Measurements from ENCODE around the gene CDHR1.
"Not testable (repeated sequence)": the region's sequence is repeated elsewhere in the genome, so short reads cannot be mapped to it uniquely, and the experiment has no call there.

The CDHR1 gene

DNA sequence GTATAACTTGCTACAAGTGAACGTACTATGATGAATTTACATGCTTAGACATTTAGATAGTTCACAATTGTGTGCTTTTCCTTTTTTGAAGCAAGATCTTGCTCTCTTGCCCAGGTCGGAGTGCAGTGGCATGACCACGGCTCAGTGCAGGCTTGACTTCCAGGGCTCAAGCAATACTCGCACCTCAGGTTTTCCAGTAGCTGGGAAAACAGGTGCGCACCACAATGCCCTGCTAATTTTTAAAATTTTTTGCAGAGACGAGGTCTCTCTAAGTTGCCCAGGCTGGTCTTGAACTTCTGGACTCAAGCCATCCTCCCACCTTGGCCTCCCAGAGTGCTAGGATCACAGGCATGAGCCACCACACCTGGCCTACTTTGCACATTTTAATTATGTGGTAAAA is 18.9 kb upstream of the CDHR1 start:
- no peak for DNase-seq (ENCODE audit: low read depth)

DNA sequence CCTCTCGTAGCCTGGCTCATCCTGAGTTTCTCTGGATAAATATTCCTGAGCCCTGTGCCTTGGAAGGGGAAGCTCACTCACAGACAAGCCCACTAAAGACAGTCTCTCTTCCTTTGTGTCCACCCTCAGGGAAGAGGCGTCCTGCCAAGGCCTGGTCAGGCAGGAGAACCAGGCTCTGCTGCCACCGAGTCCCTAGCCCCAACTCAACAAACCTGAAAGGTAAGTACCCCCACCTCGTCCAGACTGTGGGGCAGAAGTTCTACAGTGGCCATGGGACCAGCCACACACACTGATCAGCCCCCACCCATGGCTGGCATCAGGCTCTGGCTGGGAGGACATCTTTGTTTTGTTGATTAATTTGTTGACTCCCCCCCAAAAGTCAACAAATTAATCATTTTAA is 18.0 kb upstream of the CDHR1 start:
- no peak for DNase-seq (ENCODE audit: low read depth)

DNA sequence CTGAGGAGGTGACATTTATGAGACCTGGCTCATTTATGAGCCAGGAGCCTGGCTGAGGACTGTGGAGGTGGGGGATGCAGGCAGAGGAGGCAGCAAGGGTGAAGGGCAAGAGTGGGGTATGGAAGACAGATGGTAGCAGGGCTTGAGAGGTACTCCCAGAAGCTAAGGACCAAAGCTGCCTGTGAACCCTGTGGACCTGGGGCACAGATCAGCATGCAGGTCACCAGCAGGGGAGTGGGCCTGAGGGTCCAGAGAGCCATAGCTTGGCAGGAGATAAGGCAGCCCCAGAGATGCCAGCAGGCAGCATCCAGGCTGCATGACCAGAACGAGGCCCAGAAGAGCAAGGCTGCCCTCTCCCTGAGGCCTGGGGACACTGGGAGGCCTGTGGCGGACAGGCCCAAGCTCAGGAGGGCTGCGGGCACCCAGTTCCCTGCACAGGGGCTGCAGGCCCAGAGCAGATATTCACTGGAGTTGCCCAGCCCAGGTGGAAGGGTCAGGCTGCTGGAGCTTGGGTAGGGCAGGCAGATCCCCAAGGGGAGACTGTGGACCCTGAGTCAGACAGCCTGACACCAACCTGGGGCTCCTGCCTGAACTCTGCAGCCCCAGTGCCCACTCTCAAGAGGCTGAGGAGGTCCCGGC is 17.4 kb upstream of the CDHR1 start:
- DNase-seq (ENCODE audit: low read depth): no peak

DNA sequence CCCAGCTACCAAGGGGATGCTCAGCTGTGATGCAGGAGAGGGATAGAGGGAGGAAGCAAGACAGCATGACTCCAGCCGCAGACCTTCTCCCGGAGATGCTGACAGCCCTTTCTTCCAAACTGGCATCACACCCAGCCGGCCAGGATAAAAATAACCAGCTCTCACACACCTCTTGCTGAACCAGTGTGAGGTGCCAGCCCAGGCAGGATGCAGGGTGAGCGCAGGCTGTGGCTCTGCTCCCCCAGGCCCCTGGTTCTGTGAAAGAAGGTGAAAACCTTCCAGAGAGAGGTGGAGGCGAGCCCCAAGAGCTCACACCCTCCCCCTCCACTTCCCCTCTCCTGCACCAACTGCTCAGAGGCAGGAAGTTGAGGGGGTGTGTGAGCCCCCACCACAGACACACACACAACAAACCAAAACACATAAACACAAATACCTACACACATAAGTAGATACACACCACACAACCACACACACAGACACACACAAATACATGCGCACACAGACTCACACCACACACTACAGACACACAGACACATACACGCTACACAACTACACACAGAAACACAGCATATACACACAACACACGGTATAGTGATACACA is 16.7 kb upstream of the CDHR1 start:
- peak; percentile 51 for DNase-seq (ENCODE audit: low read depth)

DNA sequence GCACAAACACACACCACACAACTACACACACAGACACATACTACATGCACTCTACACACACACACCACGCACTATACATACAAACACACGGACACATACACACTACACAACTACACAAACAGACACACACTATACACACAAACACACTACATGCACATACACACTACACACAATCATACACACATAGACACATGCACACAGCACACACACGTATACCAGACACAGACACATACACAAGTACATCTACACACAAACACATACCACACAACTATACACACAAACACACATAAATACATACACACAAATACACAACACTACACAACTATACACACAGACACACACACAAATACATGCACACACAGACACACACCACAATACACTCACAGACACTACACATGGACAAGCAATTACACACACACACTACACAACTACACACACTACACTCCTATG is 16.2 kb upstream of the CDHR1 start:
- DNase-seq (ENCODE audit: low read depth): no peak

DNA sequence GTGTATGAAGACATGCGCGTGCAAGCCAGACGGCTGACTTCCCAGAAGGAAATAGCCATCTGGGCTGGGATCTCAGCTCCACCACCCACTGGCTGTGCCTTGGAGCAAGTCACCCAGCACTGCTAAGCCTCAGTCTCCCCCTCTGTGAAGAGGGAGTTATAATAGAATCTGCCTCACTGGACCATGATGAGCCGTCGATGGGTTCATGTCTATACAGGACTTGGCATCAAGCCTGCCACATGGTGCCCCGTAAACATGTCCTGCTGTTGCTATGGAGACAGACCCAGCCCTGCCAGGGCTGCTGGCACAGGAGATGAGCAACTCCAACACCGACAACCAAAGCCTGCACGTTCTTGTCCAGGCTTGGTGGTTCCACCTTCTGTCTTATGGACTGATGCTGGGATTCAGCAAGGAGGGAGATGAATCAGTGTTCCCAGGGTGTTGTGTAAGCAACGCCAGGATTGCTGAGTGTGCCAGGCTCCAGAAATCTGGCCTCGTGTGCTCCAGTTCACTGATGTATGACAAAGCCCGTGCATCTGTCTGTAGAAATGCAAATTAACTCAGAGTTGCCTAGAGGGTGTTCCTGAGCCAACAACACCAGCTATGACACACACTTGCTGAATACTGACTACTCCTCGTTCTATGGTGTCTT is 15.2 kb upstream of the CDHR1 start:
- DNase-seq (ENCODE audit: low read depth): no peak

DNA sequence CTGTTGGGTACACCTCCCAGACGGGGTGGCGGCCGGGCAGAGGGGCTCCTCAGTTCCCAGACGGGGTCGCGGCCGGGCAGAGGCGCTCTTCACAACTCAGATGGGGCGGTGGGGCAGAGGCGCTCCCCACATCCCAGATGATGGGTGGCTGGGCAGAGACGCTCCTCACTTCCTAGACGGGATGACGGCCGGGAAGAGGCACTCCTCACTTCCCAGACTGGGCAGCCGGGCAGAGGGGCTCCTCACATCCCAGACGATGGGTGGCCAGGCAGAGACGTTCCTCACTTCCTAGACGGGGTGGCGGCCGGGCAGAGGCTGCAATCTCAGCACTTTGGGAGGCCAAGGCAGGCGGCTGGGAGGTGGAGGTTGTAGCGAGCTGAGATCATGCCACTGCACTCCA is 14.0 kb upstream of the CDHR1 start:
- not testable (repeated sequence) for DNase-seq (ENCODE audit: low read depth)

DNA sequence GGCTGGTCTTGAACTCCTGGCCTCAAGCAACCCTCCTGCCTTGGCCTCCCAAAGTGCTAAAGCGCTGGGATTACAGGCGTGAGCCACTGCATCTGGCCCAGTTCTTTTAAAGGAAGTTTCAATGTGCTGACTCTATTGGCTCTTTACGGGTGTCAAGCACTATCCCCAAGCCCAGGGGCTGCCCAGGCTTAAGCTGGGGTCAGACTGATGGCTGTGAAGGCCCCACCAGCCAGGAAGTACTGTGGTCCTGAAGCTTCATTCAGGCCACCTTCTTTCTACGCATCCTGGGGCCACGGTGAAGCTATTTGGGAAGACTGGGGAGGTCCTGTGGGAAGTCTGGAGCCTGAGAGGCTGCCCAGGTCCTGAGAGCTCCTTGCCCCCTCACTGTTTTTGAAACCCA is 12.7 kb upstream of the CDHR1 start:
- no peak for DNase-seq (ENCODE audit: low read depth)

DNA sequence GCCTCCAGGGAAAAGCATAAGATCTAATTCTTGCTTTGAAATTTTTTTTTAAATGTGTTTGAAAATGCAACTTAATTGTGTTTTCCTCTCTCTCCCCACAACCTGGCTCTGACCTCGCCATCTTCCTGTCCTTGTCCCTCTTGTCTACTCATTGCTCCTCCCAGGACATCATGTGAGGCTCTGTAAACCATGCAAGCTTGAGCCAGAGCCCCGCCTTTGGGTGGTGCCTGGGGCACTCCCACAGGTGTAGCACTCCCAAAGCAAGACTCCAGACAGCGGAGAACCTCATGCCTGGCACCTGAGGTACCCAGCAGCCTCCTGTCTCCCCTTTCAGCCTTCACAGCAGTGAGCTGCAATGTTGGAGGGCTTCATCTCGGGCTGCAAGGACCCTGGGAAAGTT is 9.8 kb upstream of the CDHR1 start:
- no peak for DNase-seq (ENCODE audit: low read depth)

DNA sequence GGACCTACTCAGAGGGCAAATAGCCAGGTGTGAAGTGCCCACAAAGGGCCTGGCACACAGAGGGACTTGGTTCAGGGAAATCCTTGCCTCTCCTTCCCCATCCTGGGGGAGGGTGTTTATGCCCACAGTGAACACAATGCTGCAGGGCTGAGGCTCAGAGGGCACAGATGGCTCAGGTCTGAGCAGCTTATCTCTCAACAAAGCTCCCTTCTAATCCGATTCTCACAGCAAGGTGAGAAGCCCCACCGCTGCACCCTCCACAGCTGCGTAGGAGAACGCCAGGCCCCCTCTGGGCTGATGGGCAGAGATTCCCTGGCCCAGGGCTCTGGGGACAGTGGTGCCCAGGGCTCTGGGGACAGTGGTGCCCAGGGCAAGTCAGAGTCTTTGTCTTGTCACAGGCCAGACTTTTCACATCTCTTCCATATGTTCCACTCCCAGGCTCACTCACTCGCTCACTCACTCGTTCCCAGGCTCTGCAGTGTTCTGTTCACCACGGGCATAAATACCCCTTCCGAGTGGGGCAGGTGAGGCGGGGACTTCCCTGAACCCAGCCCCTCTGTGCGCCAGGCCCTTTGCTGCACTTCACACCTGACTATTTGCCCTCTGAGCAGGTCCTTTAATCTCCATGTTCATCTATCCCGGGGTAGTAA is 8.7 kb upstream of the CDHR1 start:
- DNase-seq (ENCODE audit: low read depth): no peak

DNA sequence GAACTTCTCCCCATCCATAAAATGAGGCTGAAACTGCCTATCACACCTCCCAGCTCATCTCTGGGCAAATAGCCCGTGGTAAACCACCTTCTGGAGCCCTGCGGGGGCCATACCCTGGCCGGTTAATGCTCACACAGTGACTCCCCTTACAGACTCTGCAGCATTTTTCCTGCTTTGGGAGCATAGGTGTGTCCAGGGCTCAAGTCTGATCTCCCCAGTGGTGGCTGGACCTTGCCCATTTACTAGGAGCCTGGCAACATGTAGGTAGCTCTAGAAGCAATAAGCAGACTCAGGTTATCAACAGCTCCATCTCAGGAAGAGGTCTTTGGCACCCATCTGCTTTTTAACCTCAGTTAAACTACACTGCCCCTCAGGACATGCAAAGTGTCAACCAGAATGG is 5.5 kb upstream of the CDHR1 start:
- DNase-seq (ENCODE audit: low read depth): no peak

DNA sequence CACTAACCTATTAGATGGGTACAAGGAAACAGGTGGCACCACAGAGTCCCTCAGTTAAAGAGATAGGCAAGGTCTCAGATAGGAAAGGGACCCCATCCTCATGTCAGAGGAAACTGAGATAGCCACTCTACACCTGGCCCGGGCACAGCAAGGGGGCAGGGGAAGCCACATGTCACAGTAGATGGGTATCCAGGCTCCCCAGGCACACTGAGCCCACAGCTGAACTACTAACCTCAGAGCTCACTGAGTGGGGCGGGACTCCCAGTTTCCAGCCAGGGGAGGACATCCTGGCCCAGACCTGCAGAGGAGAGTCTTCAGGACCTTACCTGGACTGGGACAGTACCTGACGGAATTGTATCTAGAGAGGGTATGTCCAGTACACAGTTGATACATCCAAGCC is 3.7 kb upstream of the CDHR1 start:
- DNase-seq (ENCODE audit: low read depth): no peak

DNA sequence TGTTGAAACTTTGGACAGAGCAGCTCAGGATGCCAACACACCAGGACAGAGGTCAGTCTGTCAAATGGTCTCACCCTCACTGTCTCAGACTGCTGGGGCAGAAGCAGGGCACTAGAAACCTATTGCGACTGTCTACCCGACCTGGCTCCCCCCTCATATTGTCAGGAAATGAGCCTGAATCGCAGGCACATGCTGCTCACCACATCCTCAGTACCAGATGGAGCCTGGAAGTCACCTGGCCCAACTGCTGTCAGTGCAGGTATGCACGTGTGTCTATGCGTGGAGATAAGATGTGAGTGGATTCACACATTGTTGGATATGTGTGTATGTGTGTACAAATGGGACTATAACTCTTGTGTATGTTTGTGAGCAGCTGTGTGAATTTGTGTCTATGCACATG is 3.2 kb upstream of the CDHR1 start:
- DNase-seq (ENCODE audit: low read depth): no peak

DNA sequence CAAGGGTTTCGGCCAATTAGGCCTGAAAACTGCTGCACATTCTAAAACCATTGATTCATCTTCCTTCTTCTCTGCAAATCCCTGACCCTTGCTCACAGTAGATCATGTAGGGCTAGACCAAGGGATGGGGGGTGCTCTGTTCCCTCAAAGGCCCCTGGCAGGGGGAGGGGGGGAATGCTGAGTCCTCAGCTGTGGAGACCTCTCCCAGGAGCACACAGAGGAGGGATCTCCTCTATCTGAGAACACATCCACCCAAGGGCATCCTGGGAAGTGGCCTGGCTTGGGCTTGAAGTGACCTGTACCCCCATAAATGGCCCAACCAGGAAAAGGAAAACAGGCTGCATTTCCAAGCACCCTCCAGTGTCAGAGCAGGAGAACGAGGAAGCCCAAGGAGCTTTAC is 1.0 kb upstream of the CDHR1 start:
- no peak for DNase-seq (ENCODE audit: low read depth)

DNA sequence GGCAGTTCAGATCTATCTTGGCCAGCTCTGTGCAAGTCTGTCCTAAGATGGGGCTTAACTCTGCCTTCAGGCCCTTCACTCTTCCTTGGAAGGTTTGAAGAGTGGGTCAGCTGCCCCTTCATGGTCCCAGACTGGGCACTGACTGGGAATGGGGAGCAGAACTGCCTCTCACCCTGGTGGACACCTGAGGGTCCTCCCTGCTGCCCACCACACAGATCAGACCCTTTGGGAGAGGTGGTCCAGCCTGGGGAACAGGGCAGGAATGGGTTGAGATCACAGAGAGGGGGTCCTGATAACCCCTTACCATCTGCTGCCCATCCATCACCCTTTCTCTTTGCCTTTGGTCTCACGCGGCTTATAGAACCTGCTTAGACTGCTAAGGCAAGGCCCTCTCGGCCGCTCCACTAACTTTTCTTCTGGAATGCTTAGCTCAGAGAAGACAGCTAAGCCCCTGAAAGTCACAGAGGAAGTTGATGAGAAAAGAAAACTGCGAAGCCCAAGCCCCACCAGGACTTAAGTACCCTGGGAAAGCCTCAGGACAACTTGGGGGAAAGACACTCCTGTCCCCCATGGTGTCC is 402 bp upstream of the CDHR1 start:
- no peak for DNase-seq (ENCODE audit: low read depth)

DNA sequence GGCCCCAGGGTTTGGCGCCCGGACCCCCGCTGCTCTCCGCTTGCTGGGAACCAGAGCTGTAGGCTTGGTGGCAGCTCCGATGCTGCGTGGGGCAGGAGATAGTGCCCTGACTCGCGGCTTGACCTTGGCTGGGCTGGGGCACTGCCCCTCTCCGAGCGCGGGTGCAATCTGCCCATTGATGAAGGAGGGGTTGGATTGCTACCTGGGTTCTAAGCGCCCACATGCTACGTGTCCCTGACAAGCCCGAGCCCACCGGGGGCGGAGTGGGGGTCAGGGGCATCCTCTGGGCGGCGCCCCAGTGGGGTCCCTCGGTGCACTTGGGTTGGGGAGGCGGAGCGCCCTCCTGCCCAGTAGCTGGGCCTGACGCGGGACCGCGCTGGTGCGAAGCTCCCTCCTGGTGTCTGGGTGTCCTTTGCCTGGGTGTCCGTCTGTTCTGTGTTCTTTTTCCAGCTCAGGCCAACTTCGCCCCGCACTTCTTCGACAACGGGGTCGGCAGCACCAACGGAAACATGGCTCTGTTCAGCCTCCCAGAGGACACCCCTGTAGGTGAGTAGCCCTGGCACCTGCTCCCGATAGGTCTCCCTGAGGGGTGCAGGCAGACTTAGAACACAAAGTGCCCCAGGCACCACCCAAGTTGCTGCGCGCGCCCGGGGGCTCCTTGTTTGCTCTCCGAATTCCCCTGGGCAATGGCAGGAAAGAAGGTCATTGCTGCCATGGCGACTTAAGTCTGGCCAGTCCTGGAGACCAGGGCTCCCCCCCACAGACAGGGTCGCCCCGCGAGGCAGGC is 900 bp downstream of the CDHR1 start:
- DNase-seq (ENCODE audit: low read depth): no peak

DNA sequence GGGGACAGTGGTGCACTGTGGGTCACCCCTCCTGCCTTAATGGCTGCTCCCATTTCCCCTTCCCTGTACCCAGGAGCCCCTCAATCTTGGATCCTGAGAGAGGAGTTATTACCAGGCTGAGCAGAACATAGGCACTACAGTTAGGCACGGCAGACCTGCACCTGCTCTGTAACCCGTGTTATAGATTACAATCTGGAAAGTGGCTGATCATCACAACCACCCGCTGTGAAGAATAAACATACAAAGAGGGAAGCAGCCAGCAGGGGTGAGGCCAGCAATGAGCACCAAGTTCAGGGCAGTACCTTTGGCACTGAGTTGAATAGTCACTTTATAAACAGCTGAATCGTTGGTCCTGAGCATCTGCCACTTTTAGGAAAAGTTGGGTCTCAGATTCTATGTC is 1.7 kb downstream of the CDHR1 start:
- no peak for DNase-seq (ENCODE audit: low read depth)

DNA sequence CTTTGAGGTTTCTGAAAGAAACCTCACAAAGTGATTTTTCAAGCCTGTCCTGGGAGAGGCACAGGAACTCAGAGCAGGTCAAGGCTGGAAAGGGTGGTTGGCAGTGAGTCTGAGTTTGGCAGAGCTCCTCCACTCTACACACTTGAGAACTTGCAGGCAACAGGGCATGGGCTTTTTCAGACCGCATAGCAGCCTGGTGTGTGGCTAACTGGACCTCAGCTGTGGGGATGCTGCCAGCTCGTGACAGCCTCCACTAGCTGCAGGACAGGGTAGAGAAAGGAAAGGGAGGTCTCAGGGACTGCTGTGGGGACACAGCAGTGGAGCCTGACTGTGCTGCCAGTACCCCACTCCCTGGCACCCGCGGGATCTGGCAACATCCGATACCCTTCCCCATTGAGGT is 2.6 kb downstream of the CDHR1 start:
- no peak for DNase-seq (ENCODE audit: low read depth)

DNA sequence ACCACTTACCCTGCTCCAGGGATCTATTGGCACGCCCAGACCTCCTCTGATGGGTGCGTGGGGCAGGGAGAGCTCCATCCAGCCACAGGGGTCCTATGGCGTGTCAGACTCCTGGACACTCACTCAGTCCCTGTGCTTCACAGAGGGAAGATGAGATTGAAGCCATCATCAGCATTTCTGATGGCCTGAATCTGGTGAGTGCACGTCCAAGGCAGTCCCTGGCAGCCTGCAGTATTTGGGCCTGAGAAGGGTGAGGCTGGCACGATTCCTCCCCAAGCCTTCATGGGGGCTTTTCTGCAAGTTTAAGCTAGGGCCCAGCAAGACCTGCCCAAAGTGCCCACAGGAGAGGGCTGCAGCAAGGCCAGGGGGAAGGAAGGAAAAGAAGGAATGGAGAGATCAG is 3.3 kb downstream of the CDHR1 start:
- DNase-seq (ENCODE audit: low read depth): no peak

DNA sequence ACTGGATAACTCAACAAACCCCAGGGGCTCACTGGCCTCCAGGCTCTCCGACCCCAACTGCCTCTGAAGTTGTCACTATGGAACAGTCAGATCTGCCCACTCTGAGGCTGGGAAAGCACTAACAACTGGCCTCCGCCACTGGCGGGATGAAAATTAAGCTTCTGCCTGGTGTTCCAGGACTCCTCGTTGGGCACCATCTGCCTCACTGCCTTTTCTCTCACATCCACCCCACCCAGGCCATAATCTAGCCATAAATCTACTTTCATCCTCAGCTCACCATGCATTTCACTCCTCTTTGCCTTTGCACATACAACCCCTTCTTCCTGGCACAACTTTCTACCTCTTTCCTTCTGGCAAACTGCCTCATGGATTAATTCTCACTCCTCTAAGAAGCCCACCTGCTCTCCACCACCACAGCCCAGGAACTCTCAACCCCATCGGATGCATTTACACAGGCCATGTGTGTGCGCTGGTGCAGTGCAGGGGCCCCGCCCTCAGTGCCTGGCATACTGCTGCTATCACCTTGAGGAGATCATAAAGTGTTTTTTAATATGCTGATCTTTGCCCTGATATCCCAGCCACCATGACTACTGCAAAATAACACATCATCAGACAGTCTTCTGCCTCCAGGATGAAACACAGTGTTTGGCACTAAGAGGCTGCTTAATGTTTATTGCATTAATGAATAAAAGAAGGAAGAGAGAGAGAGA is 4.0 kb downstream of the CDHR1 start:
- no peak for DNase-seq (ENCODE audit: low read depth)

DNA sequence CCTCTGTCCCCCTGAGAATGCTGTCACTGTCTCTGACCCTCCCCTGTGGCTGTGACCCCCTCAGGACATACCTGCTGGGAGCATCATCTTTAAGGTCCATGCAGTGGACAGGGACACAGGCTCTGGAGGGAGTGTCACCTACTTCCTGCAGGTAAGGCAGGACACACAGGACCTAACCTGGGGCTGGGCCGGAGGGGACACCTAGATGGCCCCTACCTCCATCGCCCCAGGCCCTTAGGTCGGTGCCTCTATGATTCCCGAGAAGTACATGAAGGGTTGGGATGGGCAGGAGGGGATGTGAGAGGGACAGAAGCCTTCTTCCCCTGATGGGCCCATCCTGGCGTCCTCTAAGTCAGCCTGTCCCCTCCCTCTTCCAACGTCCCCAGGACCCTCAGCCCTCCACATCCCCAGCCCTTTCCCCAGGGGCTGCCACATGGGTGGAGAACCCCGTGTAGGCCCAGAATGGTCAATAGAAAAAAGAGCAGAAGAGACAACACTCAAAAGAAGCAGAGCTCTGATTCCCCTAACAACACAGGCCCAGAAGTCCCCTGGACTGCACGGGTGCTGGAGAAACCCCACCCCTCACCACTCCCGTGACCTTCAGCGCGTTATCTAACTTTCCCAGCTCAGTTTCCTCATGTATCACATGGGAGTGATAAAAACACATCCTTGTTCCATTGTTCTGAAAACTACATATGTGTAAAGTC is 6.4 kb downstream of the CDHR1 start:
- DNase-seq (ENCODE audit: low read depth): no peak
